Measurements from ENCODE around the gene VPS37B. TPM values are rescaled to one million over a fixed set of nuclear protein-coding genes. Genes with fewer than 3 reads are reported as not detected.
A peak's percentile ranks its signal among the peaks of the same experiment; 100 is the strongest.

Gene VPS37B
- total RNA-seq, 1 donor from 2014 or later: 73.4 TPM

GRCh38 chr12:122844366-122844971, 51.5 kb downstream of the VPS37B start:
- DNase-seq (ENCODE audit: low read depth): no peak
- TF ChIP-seq CTCF (conservative IDR thresholded peaks at IDR 0.05; ENCODE audit: low read depth, low read length): no peak
- H3K4me3 ChIP-seq (ENCODE audit: low read depth, low read length): no peak overlapping the region

- no peak for TF ChIP-seq CTCF (conservative IDR thresholded peaks at IDR 0.05; ENCODE audit: low read depth, low read length)
- DNase-seq (ENCODE audit: low read depth): no peak
- no peak overlapping the region for H3K4me3 ChIP-seq (ENCODE audit: low read depth, low read length)
Observed at GRCh38 chr12:122843455-122843854, 52.5 kb downstream of the VPS37B start.

GRCh38 chr12:122842505-122843405, 53.2 kb downstream of the VPS37B start:
- peak; percentile 7 for TF ChIP-seq CTCF (conservative IDR thresholded peaks at IDR 0.05; ENCODE audit: low read depth, low read length)
- no peak for DNase-seq (ENCODE audit: low read depth)
- H3K4me3 ChIP-seq (ENCODE audit: low read depth, low read length): no peak overlapping the region

GRCh38 chr12:122841544-122842321, 54.2 kb downstream of the VPS37B start:
- DNase-seq (ENCODE audit: low read depth): no peak
- H3K4me3 ChIP-seq (ENCODE audit: low read depth, low read length): no peak overlapping the region

GRCh38 chr12:122840580-122841513, 55.1 kb downstream of the VPS37B start:
- H3K4me3 ChIP-seq (ENCODE audit: low read depth, low read length): no peak overlapping the region
- DNase-seq (ENCODE audit: low read depth): no peak
- TF ChIP-seq CTCF (conservative IDR thresholded peaks at IDR 0.05; ENCODE audit: low read depth, low read length): no peak

More at GRCh38 chr12:122841544-122842321, 54.2 kb downstream of the VPS37B start:
- no peak for TF ChIP-seq CTCF (conservative IDR thresholded peaks at IDR 0.05; ENCODE audit: low read depth, low read length)

Data from epithelial cell of proximal tubule (primary cell).